A549 treated with AZD9567 at 1 μM for 4 hours (cell line): Measurements from ENCODE around the gene PDCD7. TPM values are rescaled to one million over a fixed set of nuclear protein-coding genes. Genes with fewer than 3 reads are reported as not detected.

Experiments used
- total RNA-seq: library from RNA; stranded (reverse); fragments of 200-300 nt; extraction: Qiagen RNA extraction; gene quantifications from 5 replicates; pipeline ENCODE4 v1.2.3, GENCODE V29; 2022; ENCODE audit not compliant: insufficient read depth

Gene PDCD7, protein sequence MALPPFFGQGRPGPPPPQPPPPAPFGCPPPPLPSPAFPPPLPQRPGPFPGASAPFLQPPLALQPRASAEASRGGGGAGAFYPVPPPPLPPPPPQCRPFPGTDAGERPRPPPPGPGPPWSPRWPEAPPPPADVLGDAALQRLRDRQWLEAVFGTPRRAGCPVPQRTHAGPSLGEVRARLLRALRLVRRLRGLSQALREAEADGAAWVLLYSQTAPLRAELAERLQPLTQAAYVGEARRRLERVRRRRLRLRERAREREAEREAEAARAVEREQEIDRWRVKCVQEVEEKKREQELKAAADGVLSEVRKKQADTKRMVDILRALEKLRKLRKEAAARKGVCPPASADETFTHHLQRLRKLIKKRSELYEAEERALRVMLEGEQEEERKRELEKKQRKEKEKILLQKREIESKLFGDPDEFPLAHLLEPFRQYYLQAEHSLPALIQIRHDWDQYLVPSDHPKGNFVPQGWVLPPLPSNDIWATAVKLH
- 22.3 to 30.0 TPM (median 27.6 TPM) in 5 replicates for total RNA-seq

DNA sequence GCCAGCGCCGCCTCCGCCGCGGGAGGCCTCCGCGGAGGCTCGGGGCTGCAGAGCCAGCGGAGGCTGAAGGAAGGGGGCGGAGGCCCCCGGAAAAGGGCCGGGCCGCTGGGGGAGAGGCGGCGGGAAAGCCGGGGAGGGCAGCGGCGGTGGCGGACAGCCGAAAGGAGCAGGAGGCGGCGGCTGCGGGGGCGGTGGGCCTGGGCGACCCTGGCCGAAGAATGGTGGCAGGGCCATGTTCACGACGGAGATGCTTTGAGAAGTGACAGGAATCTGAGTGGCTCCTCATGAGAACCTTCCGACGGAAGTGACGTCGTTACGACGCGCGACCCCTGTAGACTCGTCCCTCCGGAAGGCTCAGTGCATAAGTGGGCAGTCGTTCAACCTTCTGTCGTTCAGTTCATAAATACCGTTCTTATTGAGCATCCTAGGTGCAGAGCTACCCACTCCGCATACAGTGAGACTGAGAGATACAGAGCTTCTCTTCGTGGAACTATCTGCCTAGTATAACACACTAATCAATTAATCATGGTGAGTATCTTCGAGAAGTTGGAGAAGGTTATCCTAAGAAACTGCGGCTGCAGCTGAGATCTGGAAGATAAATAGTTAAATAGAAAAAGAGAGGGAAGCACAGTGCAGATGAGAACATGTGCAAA lies at the start of gene PDCD7:
Gene PDCD7, minus strand, starts transcription at position 261 of the 653 bp plus-strand sequence. Its CDS starts 27 bp downstream, at position 234.

DNA sequence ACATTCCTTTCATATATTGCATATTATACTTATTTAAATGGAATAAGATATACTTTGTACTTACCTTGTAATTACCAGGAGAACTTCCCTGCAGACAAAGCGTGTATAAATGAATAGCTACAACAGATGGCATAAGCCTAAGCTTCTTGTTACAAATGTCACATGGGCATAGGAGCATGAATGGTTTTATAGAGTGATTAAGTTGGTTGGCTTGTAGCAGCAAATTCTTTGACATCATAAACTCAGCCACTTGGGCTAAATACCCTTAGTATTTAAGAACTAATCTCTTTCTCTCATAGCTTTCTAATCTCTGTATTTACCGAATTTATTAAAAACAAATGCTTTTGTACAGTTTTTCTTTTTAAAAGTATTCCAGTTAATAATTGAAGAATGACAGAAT lies 18.5 kb downstream of the PDCD7 start, which contains the start of gene UBAP1L:
Gene UBAP1L, minus strand, starts transcription at position 115 of the 400 bp plus-strand sequence. CDS start 8,985 bp downstream, outside the sequence.

GRCh38 chr15:65076486-65077290 lies 56.9 kb downstream of the PDCD7 start, which contains the start of gene KBTBD13:
Gene KBTBD13, plus strand, starts transcription at chr15:65076746. Its CDS starts 70 bp downstream, at chr15:65076816.

GRCh38 chr15:65067645-65068402 lies 65.8 kb downstream of the PDCD7 start, which contains the start of gene RASL12:
Gene RASL12, minus strand, starts transcription at chr15:65067991. Its CDS starts 156 bp downstream, at chr15:65067835.

Other genes with a start within 250 kb of the PDCD7 start
- 1.3 to 1.9 TPM (median 1.6 TPM) in 5 replicates for gene ANKDD1A, start 221.9 kb downstream of the PDCD7 start, total RNA-seq
- 112 to 125 TPM (median 117 TPM) in 5 replicates for gene SPG21, start 143.9 kb downstream of the PDCD7 start, total RNA-seq
- 27.0 to 37.8 TPM (median 29.4 TPM) in 5 replicates for gene MTFMT, start 104.2 kb downstream of the PDCD7 start, total RNA-seq
- gene SLC51B, start 88.4 kb downstream of the PDCD7 start, total RNA-seq = 9.8 to 14.3 TPM (median 10.3 TPM) in 5 replicates
- gene RASL12, start 65.8 kb downstream of the PDCD7 start, total RNA-seq = 0.05 to 0.19 TPM (median 0.09 TPM) in 4 of 5 replicates, not detected in the other
- gene KBTBD13, start 57.1 kb downstream of the PDCD7 start, total RNA-seq = 0.06 TPM in 1 of 5 replicates, not detected in the others
- 0.85 to 1.6 TPM (median 1.00 TPM) in 4 of 5 replicates, not detected in the other for gene UBAP1L, start 18.6 kb downstream of the PDCD7 start, total RNA-seq
- 39.4 to 46.5 TPM (median 43.5 TPM) in 5 replicates for gene CLPX, start 51.5 kb upstream of the PDCD7 start, total RNA-seq
- gene CILP, start 77.7 kb upstream of the PDCD7 start, total RNA-seq = 0.14 to 0.33 TPM (median 0.14 TPM) in 5 replicates
- 4.2 to 10.9 TPM (median 9.9 TPM) in 5 replicates for gene PARP16, start 153.1 kb upstream of the PDCD7 start, total RNA-seq
- not detected in 5 replicates for gene RNU5A-1, start 162.2 kb upstream of the PDCD7 start, total RNA-seq
- not detected in 5 replicates for gene RNU5B-1, start 170.9 kb upstream of the PDCD7 start, total RNA-seq
- gene IGDCC3, start 244.2 kb upstream of the PDCD7 start, total RNA-seq = 0.08 to 0.33 TPM (median 0.12 TPM) in 4 of 5 replicates, not detected in the other